Measurements from ENCODE around the gene ERICH4. TPM values are rescaled to one million over a fixed set of nuclear protein-coding genes. Genes with fewer than 3 reads are reported as not detected.
"Not testable (repeated sequence)": the region's sequence is repeated elsewhere in the genome, so short reads cannot be mapped to it uniquely, and the experiment has no call there.

Gene ERICH4
- total RNA-seq, 2 donors from 2014 or later = not detected

- Histone ChIP-seq H3K4me1 (peaks cover 0 to 7% of the 10 kb centered on the region in 2 donors), H3K36me3 (no peaks in the 10 kb centered on the region), H3K4me3 (no peak overlapping the region), H3K27ac (no peak overlapping the region), H3K27me3 (no peaks in the 10 kb centered on the region), H3K9me3 (peaks cover 0 to 8% of the 10 kb centered on the region in 2 donors)
- DNase-seq (ENCODE audit: low spot score) = no peak
- no peak for TF ChIP-seq CTCF (IDR thresholded peaks at IDR 0.05)
Observed at GRCh38 chr19:41484822-41485221, 41.9 kb downstream of the ERICH4 start.

GRCh38 chr19:41486953-41487352 lies 44.0 kb downstream of the ERICH4 start:
- not testable (repeated sequence) for H3K4me1 ChIP-seq; H3K36me3 ChIP-seq; H3K27ac ChIP-seq; H3K4me3 ChIP-seq; H3K9me3 ChIP-seq; H3K27me3 ChIP-seq; DNase-seq (ENCODE audit: low spot score)

- Histone ChIP-seq H3K4me1 (no peaks in the 10 kb centered on the region), H3K27ac (no peak overlapping the region), H3K9me3 (no peaks in the 10 kb centered on the region), H3K36me3 (no peaks in the 10 kb centered on the region), H3K4me3 (no peak overlapping the region), H3K27me3 (no peaks in the 10 kb centered on the region)
- DNase-seq (ENCODE audit: low spot score) = no peak
- no peak for TF ChIP-seq CTCF (IDR thresholded peaks at IDR 0.05)
Observed at GRCh38 chr19:41492843-41493242, 49.9 kb downstream of the ERICH4 start.

Other genes starting within 250 kb of the ERICH4 start
- gene CYP2S1, start 249.9 kb upstream of the ERICH4 start, total RNA-seq = 1 to 10 TPM in 1 of 2 donors, under 1 TPM in 1; 0.59 to 1.6 TPM
- gene AXL, start 223.9 kb upstream of the ERICH4 start, total RNA-seq = 10 to 100 TPM; 27.3 to 81.4 TPM
- 100 to 1,000 TPM in 1 of 2 donors, 10 to 100 TPM in 1; 88.8 to 109 TPM for gene HNRNPUL1, start 178.8 kb upstream of the ERICH4 start, total RNA-seq
- gene CCDC97, start 133.0 kb upstream of the ERICH4 start, total RNA-seq = 10 to 100 TPM in 1 of 2 donors, 1 to 10 TPM in 1; 8.1 to 16.2 TPM
- gene TGFB1, start 89.2 kb upstream of the ERICH4 start, total RNA-seq = 10 to 100 TPM; 17.6 to 33.7 TPM
- gene B9D2, start 79.0 kb upstream of the ERICH4 start, total RNA-seq = 1 to 10 TPM; 1.9 to 3.8 TPM
- 1 to 10 TPM; 5.0 to 8.5 TPM for gene TMEM91, start 66.6 kb upstream of the ERICH4 start, total RNA-seq
- 1 to 10 TPM; 8.5 to 9.0 TPM for gene EXOSC5, start 45.8 kb upstream of the ERICH4 start, total RNA-seq
- gene BCKDHA, start 45.3 kb upstream of the ERICH4 start, total RNA-seq = 10 to 100 TPM; 65.2 to 77.6 TPM
- 1 to 10 TPM; 1.9 to 4.5 TPM for gene B3GNT8, start 15.8 kb upstream of the ERICH4 start, total RNA-seq
- 10 to 100 TPM; 63.2 to 88.7 TPM for gene DMAC2, start 3.2 kb upstream of the ERICH4 start, total RNA-seq
- 1 to 10 TPM in 1 of 2 donors, not detected in 1; 1.3 TPM for gene CEACAM21, start 133.0 kb downstream of the ERICH4 start, total RNA-seq
- gene CEACAM4, start 183.9 kb downstream of the ERICH4 start, total RNA-seq = under 1 TPM in 1 of 2 donors, not detected in 1; 0.67 TPM
- gene CEACAM7, start 245.1 kb downstream of the ERICH4 start, total RNA-seq = not detected

Measured in right atrium auricular region (tissue), 2 donors.